Activated CD8-positive, alpha-beta memory T cell treated with anti-CD3 and anti-CD28 coated beads, Interleukin-2, amount 10 ng/mL, durations not matched to agents 7 days and 5 days (primary cell): ENCODE results near the gene SNAPIN. TPM values are rescaled to one million over a fixed set of nuclear protein-coding genes. Genes with fewer than 3 reads are reported as not detected.

ENCODE experiments used
- ATAC-seq: fragments of 150-1000 bp; cut with Tn5 transposase; one replicate; pipeline ENCODE4 v1.10.0; 2021; ENCODE audit warnings: moderate library complexity
- CTCF ChIA-PET: fragments of 350-600 bp; sonication (Branson Sonifier 250); formaldehyde crosslinking; loops from one replicate; lab custom pipeline; 2021; ENCODE audit warnings: antibody characterized with exemption; lab: Charles Lee
- DNase-seq: peaks from one replicate; pipeline ENCODE4 v3.0.0-alpha.2; 2020
- H3K27ac Mint-ChIP-seq: one replicate; pipeline ENCODE4 v1.8.0; 2021; ENCODE audit warnings: mild to moderate bottlenecking, mixed read lengths
- H3K27me3 Mint-ChIP-seq: one replicate; pipeline ENCODE4 v1.8.0; 2021; ENCODE audit warnings: mixed read lengths
- H3K36me3 Mint-ChIP-seq: one replicate; pipeline ENCODE4 v1.8.0; 2021; ENCODE audit warnings: mild to moderate bottlenecking, mixed read lengths
- H3K4me1 Mint-ChIP-seq: one replicate; pipeline ENCODE4 v1.8.0; 2021; ENCODE audit warnings: mixed read lengths
- H3K4me3 Mint-ChIP-seq: one replicate; pipeline ENCODE4 v1.8.0; 2021; ENCODE audit warnings: mild to moderate bottlenecking, moderate library complexity, mixed read lengths
- H3K9me3 Mint-ChIP-seq: one replicate; pipeline ENCODE4 v1.8.0; 2022; ENCODE audit warnings: low read depth, mixed read lengths
- microRNA-seq: library from miRNA; unstranded; fragments of <30 nt; microRNA quantifications from one replicate; pipeline ENCODE4 v1.2.0, GENCODE V29; 2022
- total RNA-seq, 2 experiments: library from RNA; stranded (reverse); gene quantifications; one replicate each; pipeline ENCODE4 v1.2.3, GENCODE V29; 2021

The SNAPIN gene
- total RNA-seq, 2 experiments from 2014 or later, result 30.7 to 34.2 TPM

GRCh38 chr1:153697191-153698019 is 38.9 kb downstream of the SNAPIN start:
- Mint-ChIP-seq H3K27me3 (no peaks in the 10 kb centered on the region), H3K27ac (no peak overlapping the region), H3K9me3 (no peaks in the 10 kb centered on the region), H3K4me1 (no peaks in the 10 kb centered on the region), H3K4me3 (no peak overlapping the region), H3K36me3 (no peaks in the 10 kb centered on the region)
- CTCF ChIA-PET, result interaction anchor here (0.6 kb wide), 1 partner anchor 12 kb away, joined by 3 read pairs; no protein-coding TSS in a partner anchor
- DNase-seq, result no peak
- no peak for ATAC-seq

- H3K4me3 Mint-ChIP-seq, result no peak overlapping the region
- H3K36me3 Mint-ChIP-seq, result no peaks in the 10 kb centered on the region
- ATAC-seq, result no peak
- H3K9me3 Mint-ChIP-seq, result no peaks in the 10 kb centered on the region
- no peaks in the 10 kb centered on the region for H3K4me1 Mint-ChIP-seq
- CTCF ChIA-PET, result interaction anchor here (0.6 kb wide), 1 partner anchor 11 kb away, joined by 3 read pairs; no protein-coding TSS in a partner anchor
- H3K27me3 Mint-ChIP-seq, result no peaks in the 10 kb centered on the region
- no peak for DNase-seq
- no peak overlapping the region for H3K27ac Mint-ChIP-seq
Observed at GRCh38 chr1:153698020-153698922, 39.8 kb downstream of the SNAPIN start.

- Mint-ChIP-seq H3K27ac (no peak overlapping the region), H3K9me3 (no peaks in the 10 kb centered on the region), H3K36me3 (no peaks in the 10 kb centered on the region), H3K4me1 (no peaks in the 10 kb centered on the region), H3K4me3 (no peak overlapping the region), H3K27me3 (no peaks in the 10 kb centered on the region)
- CTCF ChIA-PET, result no interaction called here
- ATAC-seq, result no peak
- no peak for DNase-seq
Observed at GRCh38 chr1:153698923-153699714, 40.6 kb downstream of the SNAPIN start.

- no peaks in the 10 kb centered on the region for H3K27me3 Mint-ChIP-seq
- CTCF ChIA-PET, result no interaction called here
- no peaks in the 10 kb centered on the region for H3K36me3 Mint-ChIP-seq
- no peak overlapping the region for H3K27ac Mint-ChIP-seq
- H3K9me3 Mint-ChIP-seq, result no peaks in the 10 kb centered on the region
- no peaks in the 10 kb centered on the region for H3K4me1 Mint-ChIP-seq
- no peak overlapping the region for H3K4me3 Mint-ChIP-seq
- ATAC-seq (no peak), DNase-seq (no peak)
Observed at GRCh38 chr1:153699768-153700167, 41.3 kb downstream of the SNAPIN start.

- no peaks in the 10 kb centered on the region for H3K27me3 Mint-ChIP-seq
- H3K4me3 Mint-ChIP-seq, result no peak overlapping the region
- H3K4me1 Mint-ChIP-seq, result no peaks in the 10 kb centered on the region
- no peak overlapping the region for H3K27ac Mint-ChIP-seq
- no peak for DNase-seq
- ATAC-seq, result no peak
- no peaks in the 10 kb centered on the region for H3K9me3 Mint-ChIP-seq
- H3K36me3 Mint-ChIP-seq, result no peaks in the 10 kb centered on the region
- CTCF ChIA-PET, result no interaction called here
Observed at GRCh38 chr1:153705484-153705883, 47.0 kb downstream of the SNAPIN start.

GRCh38 chr1:153711026-153711425 is 52.5 kb downstream of the SNAPIN start:
- Mint-ChIP-seq H3K4me3 (no peak overlapping the region), H3K4me1 (no peaks in the 10 kb centered on the region), H3K9me3 (no peaks in the 10 kb centered on the region), H3K27me3 (peaks cover 18% of the 10 kb centered on the region), H3K36me3 (no peaks in the 10 kb centered on the region), H3K27ac (no peak overlapping the region)
- no peak for ATAC-seq
- no peak for DNase-seq
- CTCF ChIA-PET, result no interaction called here

Small RNA genes lying within 50 kb of the gene (microRNA-seq; reads per million reads assigned to microRNA genes)
- not detected for gene MIR8083

Other genes with a start within 250 kb of the SNAPIN start
- gene S100A7A, start 242.2 kb upstream of the SNAPIN start, total RNA-seq, result not detected
- gene S100A7, start 198.1 kb upstream of the SNAPIN start, total RNA-seq, result not detected
- gene S100A6, start 122.7 kb upstream of the SNAPIN start, total RNA-seq, result 100 to 1,000 TPM; 386 to 543 TPM
- 1 to 10 TPM; 1.6 to 3.0 TPM for gene S100A5, start 117.8 kb upstream of the SNAPIN start, total RNA-seq
- 100 to 1,000 TPM; 898 to 906 TPM for gene S100A4, start 112.9 kb upstream of the SNAPIN start, total RNA-seq
- not detected for gene S100A3, start 109.4 kb upstream of the SNAPIN start, total RNA-seq
- under 1 TPM; 0.50 to 0.96 TPM for gene S100A2, start 92.9 kb upstream of the SNAPIN start, total RNA-seq
- gene S100A16, start 45.6 kb upstream of the SNAPIN start, total RNA-seq, result not detected
- gene S100A14, start 42.4 kb upstream of the SNAPIN start, total RNA-seq, result not detected
- gene S100A13, start 31.2 kb upstream of the SNAPIN start, total RNA-seq, result 1 to 10 TPM; 6.0 to 7.0 TPM
- gene S100A1, start 30.3 kb upstream of the SNAPIN start, total RNA-seq, result not detected
- 10 to 100 TPM; 83.8 to 89.1 TPM for gene CHTOP, start 24.6 kb upstream of the SNAPIN start, total RNA-seq
- gene ILF2, start 12.3 kb downstream of the SNAPIN start, total RNA-seq, result 100 to 1,000 TPM; 193 to 260 TPM
- gene NPR1, start 20.0 kb downstream of the SNAPIN start, total RNA-seq, result under 1 TPM in 1 of 2 experiments, not detected in 1; 0.05 TPM
- gene INTS3, start 69.3 kb downstream of the SNAPIN start, total RNA-seq, result 10 to 100 TPM; 50.2 to 51.5 TPM
- 10 to 100 TPM; 39.8 to 43.0 TPM for gene SLC27A3, start 116.7 kb downstream of the SNAPIN start, total RNA-seq